H1 (cell line): ENCODE data around the gene NR3C1. TPM values are rescaled to one million over a fixed set of nuclear protein-coding genes. Genes with fewer than 3 reads are reported as not detected.

Experiments
- CTCF ChIA-PET: fragments of 300-600 bp; sonication (Branson Sonifier 250); formaldehyde crosslinking; loops from one replicate; lab custom pipeline; 2021; ENCODE audit not compliant: partially characterized antibody; lab: Charles Lee
- POLR2A ChIA-PET: fragments of 300-600 bp; sonication (Branson Sonifier 250); formaldehyde crosslinking; loops from one replicate; lab custom pipeline; 2021; ENCODE audit warnings: inconsistent platforms; ENCODE audit not compliant: partially characterized antibody; lab: Charles Lee
- DNase-seq, 2 experiments: peaks; one replicate each; pipeline versions ENCODE4 v3.0.0 to v3.0.0-alpha.2; 2010 to 2022; ENCODE audit warnings: low spot score in 2 of 2, low read depth in 1 of 2, mixed read lengths in 1 of 2
- FAIRE-seq: peaks from 2 replicates; lab custom pipeline; 2011; peaks lifted over from hg19 to GRCh38; lab: Jason Lieb, UNC
- H2AFZ ChIP-seq: 2 replicates; pipeline ENCODE4 v1.8.1; 2012; ENCODE audit warnings: low read length, inconsistent platforms
- H2AK5ac ChIP-seq: 2 replicates; pipeline ENCODE4 v1.6.1; 2013; ENCODE audit warnings: low read depth, low read length
- H2BK120ac ChIP-seq: replicated peaks from 2 replicates; pipeline ENCODE3; 2013; ENCODE audit warnings: low read depth, low read length, inconsistent platforms
- H2BK12ac ChIP-seq: 2 replicates; pipeline ENCODE4 v1.6.1; 2013; ENCODE audit warnings: low read depth, low read length
- H2BK15ac ChIP-seq: 2 replicates; pipeline ENCODE4 v1.6.1; 2013; ENCODE audit warnings: low read length
- H2BK20ac ChIP-seq: 2 replicates; pipeline ENCODE4 v1.6.1; 2013; ENCODE audit warnings: low read length
- H2BK5ac ChIP-seq: 2 replicates; pipeline ENCODE4 v1.6.1; 2013; ENCODE audit warnings: low read depth, low read length
- H3K14ac ChIP-seq: 2 replicates; pipeline ENCODE4 v1.6.1; 2013; ENCODE audit warnings: inconsistent platforms; ENCODE audit not compliant: insufficient read length
- H3K18ac ChIP-seq: 2 replicates; pipeline ENCODE4 v1.6.1; 2013; ENCODE audit warnings: low read length; ENCODE audit errors: extremely low read depth
- H3K23ac ChIP-seq: 2 replicates; pipeline ENCODE4 v1.6.1; 2013; ENCODE audit warnings: inconsistent platforms; ENCODE audit not compliant: insufficient read length
- H3K23me2 ChIP-seq: 2 replicates; pipeline ENCODE4 v1.6.1; 2013; ENCODE audit warnings: low read depth, low read length
- H3K27ac ChIP-seq: 2 replicates; pipeline ENCODE4 v1.6.1; 2011; ENCODE audit warnings: low read depth, low read length, inconsistent platforms
- H3K27me3 ChIP-seq, 4 experiments: replicated peaks in 1 of 4; 1 replicate in 1 of 4; 2 replicates in 3 of 4; pipeline versions ENCODE4 v1.6.1 to v1.8.1; 2011 to 2013; ENCODE audit warnings: low read length in 3 of 4, mild to moderate bottlenecking in 3 of 4, inconsistent platforms in 2 of 4, mixed read lengths in 2 of 4, moderate library complexity in 1 of 4; ENCODE audit not compliant: control insufficient read depth in 3 of 4, insufficient read depth in 3 of 4; ENCODE audit errors: extremely low read depth in 1 of 4
- H3K36me3 ChIP-seq, 4 experiments: 2 replicates each; pipeline versions ENCODE4 v1.6.1 to v1.8.1; 2011 to 2013; ENCODE audit warnings: mild to moderate bottlenecking in 4 of 4, low read length in 3 of 4, moderate library complexity in 2 of 4, control low read depth in 1 of 4, inconsistent platforms in 1 of 4; ENCODE audit not compliant: insufficient read depth in 4 of 4, control insufficient read depth in 2 of 4
- H3K4ac ChIP-seq: replicated peaks from 2 replicates; pipeline ENCODE3; 2013; ENCODE audit warnings: low read length, low read depth, mixed read lengths, inconsistent platforms; ENCODE audit not compliant: insufficient read length
- H3K4me1 ChIP-seq, 4 experiments: replicated peaks in 1 of 4; 1 replicate in 1 of 4; 2 replicates in 3 of 4; pipeline versions ENCODE4 v1.6.1 to v1.8.1; 2011 to 2013; ENCODE audit warnings: low read length in 3 of 4, inconsistent platforms in 2 of 4, mixed read lengths in 1 of 4; ENCODE audit not compliant: insufficient read depth in 4 of 4, control insufficient read depth in 3 of 4
- H3K4me2 ChIP-seq, 2 experiments: 2 replicates each; pipeline versions ENCODE4 v1.6.1 to v1.8.1; 2011 to 2013; ENCODE audit warnings: low read depth in 2 of 2, low read length in 2 of 2, control low read depth in 1 of 2, inconsistent platforms in 1 of 2, mild to moderate bottlenecking in 1 of 2; ENCODE audit not compliant: insufficient read depth in 1 of 2
- H3K4me3 ChIP-seq, 4 experiments: fragments of 200-600, 300-600 bp in 1 of 4; sonication (generic), shearing (Covaris generic), sonication (Bioruptor Twin) in 1 of 4; 2 replicates each; pipeline versions ENCODE4 v1.5.1 to v1.8.1; 2011 to 2016; ENCODE audit warnings: low read length in 4 of 4, low read depth in 3 of 4, control low read depth in 2 of 4, inconsistent platforms in 2 of 4, mild to moderate bottlenecking in 2 of 4, mixed read lengths in 1 of 4, moderate library complexity in 1 of 4; ENCODE audit not compliant: insufficient read depth in 2 of 4; ENCODE audit errors: extremely low read depth in 1 of 4
- H3K56ac ChIP-seq: replicated peaks from 2 replicates; pipeline ENCODE3; 2013; ENCODE audit warnings: low read depth, mild to moderate bottlenecking, mixed read lengths, low read length, inconsistent platforms; ENCODE audit not compliant: insufficient read length
- H3K79me1 ChIP-seq: 2 replicates; pipeline ENCODE4 v1.6.1; 2013; ENCODE audit warnings: low read depth, low read length, control low read depth
- H3K79me2 ChIP-seq, 2 experiments: 2 replicates each; pipeline versions ENCODE4 v1.6.1 to v1.8.1; 2012 to 2013; ENCODE audit warnings: low read length in 2 of 2, mild to moderate bottlenecking in 2 of 2, inconsistent platforms in 1 of 2; ENCODE audit not compliant: insufficient read depth in 2 of 2, control insufficient read depth in 1 of 2
- H3K9ac ChIP-seq, 4 experiments: replicated peaks in 1 of 4; 1 replicate in 1 of 4; 2 replicates in 3 of 4; pipeline versions ENCODE4 v1.6.1 to v1.8.1; 2011 to 2013; ENCODE audit warnings: low read depth in 3 of 4, low read length in 3 of 4, control low read depth in 2 of 4, mild to moderate bottlenecking in 2 of 4, moderate library complexity in 2 of 4, inconsistent platforms in 1 of 4; ENCODE audit errors: extremely low read depth in 1 of 4
- H3K9me3 ChIP-seq, 2 experiments: 2 replicates each; pipeline versions ENCODE4 v1.6.1 to v1.8.1; 2012 to 2013; ENCODE audit warnings: mild to moderate bottlenecking in 2 of 2, moderate library complexity in 2 of 2, control low read depth in 1 of 2, inconsistent platforms in 1 of 2, low read depth in 1 of 2, low read length in 1 of 2, mixed read lengths in 1 of 2; ENCODE audit not compliant: insufficient read depth in 2 of 2
- H4K20me1 ChIP-seq, 2 experiments: replicated peaks in 1 of 2; 2 replicates each; pipeline versions ENCODE3 to v1.8.1; 2011 to 2013; ENCODE audit warnings: inconsistent platforms in 2 of 2, low read length in 2 of 2, mild to moderate bottlenecking in 1 of 2; ENCODE audit not compliant: insufficient read depth in 2 of 2, control insufficient read depth in 1 of 2
- H4K5ac ChIP-seq: 2 replicates; pipeline ENCODE4 v1.6.1; 2013; ENCODE audit warnings: low read length, low read depth, mixed read lengths, inconsistent platforms; ENCODE audit not compliant: insufficient read length
- H4K8ac ChIP-seq: 2 replicates; pipeline ENCODE4 v1.8.0; 2013; ENCODE audit warnings: mild to moderate bottlenecking, moderate library complexity, low read length, inconsistent platforms; ENCODE audit not compliant: insufficient read depth; ENCODE audit errors: extremely low read depth
- H4K91ac ChIP-seq: replicated peaks from 2 replicates; pipeline ENCODE3; 2013; ENCODE audit warnings: low read length, mixed read lengths, inconsistent platforms; ENCODE audit not compliant: insufficient read length
- CBX5 ChIP-seq: fragments of 300-800, 300-1000 bp; sonication (generic); IDR thresholded peaks from 2 replicates; pipeline ENCODE4 v1.7.1; 2016; ENCODE audit warnings: antibody characterized with exemption, low read length, low read depth
- EGR1 ChIP-seq: IDR thresholded peaks from 2 replicates; pipeline ENCODE4 v1.6.1; 2011; ENCODE audit warnings: low read depth, low read length, borderline replicate concordance
- HDAC2 ChIP-seq, 2 experiments: fragments of 300-600 bp in 1 of 2; sonication (generic) in 1 of 2; IDR thresholded peaks; 2 replicates each; pipeline ENCODE4 v1.6.1; 2011 to 2012; ENCODE audit warnings: low read depth in 2 of 2, low read length in 2 of 2, mild to moderate bottlenecking in 2 of 2, moderate library complexity in 2 of 2, borderline replicate concordance in 1 of 2, inconsistent platforms in 1 of 2
- JUN ChIP-seq: IDR thresholded peaks from 2 replicates; pipeline ENCODE4 v1.6.1; 2011; ENCODE audit warnings: low read depth, mild to moderate bottlenecking, improper control_type of control experiment, low read length
- NRF1 ChIP-seq: IDR thresholded peaks from 2 replicates; pipeline ENCODE4 v1.6.1; 2011; ENCODE audit warnings: mild to moderate bottlenecking, low read depth, low read length, improper control_type of control experiment
- SAP30 ChIP-seq: fragments of 300-600 bp; sonication (generic); IDR thresholded peaks from 2 replicates; pipeline ENCODE4 v1.7.1; 2012; ENCODE audit warnings: low read length, moderate library complexity, mild to moderate bottlenecking, inconsistent platforms; ENCODE audit not compliant: insufficient read depth, insufficient replicate concordance
- SP1 ChIP-seq: IDR thresholded peaks from 2 replicates; pipeline ENCODE4 v1.6.1; 2011; ENCODE audit warnings: low read depth, low read length
- SP2 ChIP-seq: IDR thresholded peaks from 2 replicates; pipeline ENCODE4 v1.6.1; 2012; ENCODE audit warnings: mild to moderate bottlenecking, low read length, inconsistent platforms
- USF2 ChIP-seq: IDR thresholded peaks from 2 replicates; pipeline ENCODE4 v1.6.1; 2011; ENCODE audit warnings: low read length, improper control_type of control experiment
- WGBS, 2 experiments: shearing (Covaris generic) in 1 of 2; methylation state at CpG; one replicate each; pipeline versions ENCODE4 v1.1.6 to v1.1.7; 2013 to 2015; ENCODE audit warnings: low lambda C conversion rate in 2 of 2, mixed read lengths in 2 of 2, inconsistent platforms in 1 of 2, low coverage in 1 of 2, missing lambda C conversion rate in 1 of 2; ENCODE audit not compliant: insufficient replicate concordance in 2 of 2, insufficient coverage in 1 of 2, insufficient read length in 1 of 2; ENCODE audit errors: extremely low coverage in 1 of 2, missing lambda C conversion rate in 1 of 2; 5-methylcytosine and 5-hydroxymethylcytosine counted together
- polyA plus RNA-seq, 7 experiments: library from polyadenylated mRNA; depleted of rRNA in 3 of 7; stranded (reverse) in 5 of 7; unstranded in 2 of 7; fragments of >200 nt in 5 of 7; fragments of 200-250 nt in 2 of 7; gene quantifications; 1 replicate in 5 of 7; 2 replicates in 1 of 7; 4 replicates in 1 of 7; pipeline versions ENCODE4 v1.2.1 to v1.2.3, GENCODE V29; 2011 to 2013; ENCODE audit warnings: missing spikeins in 2 of 7, mixed read lengths in 2 of 7
- total RNA-seq: library from RNA; stranded (reverse); fragmentation: NEBNext Ultra II Directional; extraction: Animal tissue kit (Norgen Biotek cat#: 25700); gene quantifications from 2 replicates; pipeline ENCODE4 v1.2.1, GENCODE V29; 2021
- TF ChIP-seq, protein P1 (sequence below): IDR thresholded peaks from 2 replicates; pipeline ENCODE4 v1.6.1; 2012; ENCODE audit warnings: inconsistent platforms

The NR3C1 gene
- total and polyA plus RNA-seq, 2 of the 8 experiments (the other 6 are each of a cell fraction or from before 2014, with no cell fraction given), result 1.7 to 5.4 TPM

GRCh38 chr5:143258559-143259253, 144.8 kb downstream of the NR3C1 start:
- Histone ChIP-seq H2BK12ac (no peak overlapping the region), H4K5ac (no peak overlapping the region), H4K8ac (no peak overlapping the region), H2AFZ (no peak overlapping the region), H3K14ac (no peak overlapping the region), H3K4ac (no peak overlapping the region), H4K91ac (no peak overlapping the region), H3K27me3 (no peaks in the 10 kb centered on the region), H3K9ac (no peak overlapping the region), H2BK20ac (no peak overlapping the region), H2BK120ac (no peak overlapping the region), H3K23me2 (no peaks in the 10 kb centered on the region; the same call in 1 of the 2 replicates), H2BK15ac (no peak overlapping the region), H3K4me1 (no peaks in the 10 kb centered on the region), H3K79me1 (no peaks in the 10 kb centered on the region), H3K36me3 (no peaks in the 10 kb centered on the region), H3K27ac (no peak overlapping the region), H3K9me3 (no peaks in the 10 kb centered on the region), H3K18ac (no peak overlapping the region), H3K23ac (no peak overlapping the region), H3K4me3 (no peak overlapping the region), H3K79me2 (no peaks in the 10 kb centered on the region), H3K56ac (no peak overlapping the region), H4K20me1 (no peaks in the 10 kb centered on the region), H2AK5ac (no peak overlapping the region), H2BK5ac (no peak overlapping the region), H3K4me2 (no peak overlapping the region)
- DNase-seq, result no peak
- ChIA-PET POLR2A (no interaction called here), CTCF (no interaction called here)
- 97% methylated on average over 12 of the region's 12 CpGs; no CpG with 5 or more reads in 1 of the 2 experiments for WGBS, 2 experiments
- FAIRE-seq, result no peak
- no peak for TF ChIP-seq SP1
- no peak for TF ChIP-seq JUN
- TF ChIP-seq EGR1, result no peak
- TF ChIP-seq, protein P1, sequence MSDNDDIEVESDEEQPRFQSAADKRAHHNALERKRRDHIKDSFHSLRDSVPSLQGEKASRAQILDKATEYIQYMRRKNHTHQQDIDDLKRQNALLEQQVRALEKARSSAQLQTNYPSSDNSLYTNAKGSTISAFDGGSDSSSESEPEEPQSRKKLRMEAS, result no peak
- no peak for TF ChIP-seq USF2
- no peak for TF ChIP-seq NRF1
- TF ChIP-seq SP2, result no peak
- no peak for TF ChIP-seq CBX5
- TF ChIP-seq HDAC2 (IDR thresholded peaks at IDR 0.05; ENCODE audit: borderline replicate concordance in 1 of 2, low read depth in 2 of 2, low read length in 2 of 2), result no peak
- no peak for TF ChIP-seq SAP30
